Measurements from ENCODE around the gene PTGDR.

PTGDR gene

GRCh38 chr14:52241087-52241793 lies 26.3 kb upstream of the PTGDR start:
- Histone ChIP-seq H3K36me3 (ENCODE audit: control insufficient read depth, insufficient read depth, low read length) (no peaks in the 10 kb centered on the region), H3K4me3 (ENCODE audit: low read depth, low read length) (no peak overlapping the region), H3K9ac (ENCODE audit: low read depth, low read length) (no peak overlapping the region), H3K9me3 (ENCODE audit: control insufficient read depth, insufficient read depth, low read length) (no peaks in the 10 kb centered on the region), H3K4me1 (ENCODE audit: control insufficient read depth, insufficient read depth, low read length) (no peaks in the 10 kb centered on the region), H3K27me3 (ENCODE audit: control insufficient read depth, insufficient read depth, low read length) (no peaks in the 10 kb centered on the region)

- no peak overlapping the region for H3K4me3 ChIP-seq (ENCODE audit: low read depth, low read length)
- no peaks in the 10 kb centered on the region for H3K27me3 ChIP-seq (ENCODE audit: control insufficient read depth, insufficient read depth, low read length)
- H3K4me1 ChIP-seq (ENCODE audit: control insufficient read depth, insufficient read depth, low read length): no peaks in the 10 kb centered on the region
- H3K36me3 ChIP-seq (ENCODE audit: control insufficient read depth, insufficient read depth, low read length): no peaks in the 10 kb centered on the region
- no peak overlapping the region for H3K9ac ChIP-seq (ENCODE audit: low read depth, low read length)
- H3K9me3 ChIP-seq (ENCODE audit: control insufficient read depth, insufficient read depth, low read length): no peaks in the 10 kb centered on the region
Observed at GRCh38 chr14:52244328-52244727, 23.2 kb upstream of the PTGDR start.

- Histone ChIP-seq H3K4me1 (ENCODE audit: control insufficient read depth, insufficient read depth, low read length) (no peaks in the 10 kb centered on the region), H3K36me3 (ENCODE audit: control insufficient read depth, insufficient read depth, low read length) (no peaks in the 10 kb centered on the region), H3K27me3 (ENCODE audit: control insufficient read depth, insufficient read depth, low read length) (no peaks in the 10 kb centered on the region), H3K4me3 (ENCODE audit: low read depth, low read length) (no peak overlapping the region), H3K9me3 (ENCODE audit: control insufficient read depth, insufficient read depth, low read length) (no peaks in the 10 kb centered on the region), H3K9ac (ENCODE audit: low read depth, low read length) (no peak overlapping the region)
Observed at GRCh38 chr14:52244997-52245396, 22.5 kb upstream of the PTGDR start.

- no peaks in the 10 kb centered on the region for H3K36me3 ChIP-seq (ENCODE audit: control insufficient read depth, insufficient read depth, low read length)
- peaks cover 14% of the 10 kb centered on the region for H3K4me1 ChIP-seq (ENCODE audit: control insufficient read depth, insufficient read depth, low read length)
- no peaks in the 10 kb centered on the region for H3K27me3 ChIP-seq (ENCODE audit: control insufficient read depth, insufficient read depth, low read length)
- H3K9ac ChIP-seq (ENCODE audit: low read depth, low read length): no peak overlapping the region
- no peak overlapping the region for H3K4me3 ChIP-seq (ENCODE audit: low read depth, low read length)
- H3K9me3 ChIP-seq (ENCODE audit: control insufficient read depth, insufficient read depth, low read length): no peaks in the 10 kb centered on the region
Observed at GRCh38 chr14:52248057-52248456, 19.4 kb upstream of the PTGDR start.

- H3K27me3 ChIP-seq (ENCODE audit: control insufficient read depth, insufficient read depth, low read length): no peaks in the 10 kb centered on the region
- no peaks in the 10 kb centered on the region for H3K9me3 ChIP-seq (ENCODE audit: control insufficient read depth, insufficient read depth, low read length)
- H3K9ac ChIP-seq (ENCODE audit: low read depth, low read length): no peak overlapping the region
- no peaks in the 10 kb centered on the region for H3K36me3 ChIP-seq (ENCODE audit: control insufficient read depth, insufficient read depth, low read length)
- H3K4me3 ChIP-seq (ENCODE audit: low read depth, low read length): no peak overlapping the region
- peaks cover 24% of the 10 kb centered on the region for H3K4me1 ChIP-seq (ENCODE audit: control insufficient read depth, insufficient read depth, low read length)
Observed at GRCh38 chr14:52251724-52252123, 15.8 kb upstream of the PTGDR start.

GRCh38 chr14:52253503-52253902 lies 14.0 kb upstream of the PTGDR start:
- Histone ChIP-seq H3K9me3 (ENCODE audit: control insufficient read depth, insufficient read depth, low read length) (no peaks in the 10 kb centered on the region), H3K4me3 (ENCODE audit: low read depth, low read length) (no peak overlapping the region), H3K27me3 (ENCODE audit: control insufficient read depth, insufficient read depth, low read length) (no peaks in the 10 kb centered on the region), H3K4me1 (ENCODE audit: control insufficient read depth, insufficient read depth, low read length) (peaks cover 24% of the 10 kb centered on the region), H3K9ac (ENCODE audit: low read depth, low read length) (no peak overlapping the region), H3K36me3 (ENCODE audit: control insufficient read depth, insufficient read depth, low read length) (no peaks in the 10 kb centered on the region)

- no peaks in the 10 kb centered on the region for H3K27me3 ChIP-seq (ENCODE audit: control insufficient read depth, insufficient read depth, low read length)
- no peak overlapping the region for H3K4me3 ChIP-seq (ENCODE audit: low read depth, low read length)
- H3K9me3 ChIP-seq (ENCODE audit: control insufficient read depth, insufficient read depth, low read length): no peaks in the 10 kb centered on the region
- H3K9ac ChIP-seq (ENCODE audit: low read depth, low read length): no peak overlapping the region
- H3K36me3 ChIP-seq (ENCODE audit: control insufficient read depth, insufficient read depth, low read length): no peaks in the 10 kb centered on the region
- H3K4me1 ChIP-seq (ENCODE audit: control insufficient read depth, insufficient read depth, low read length): peaks cover 24% of the 10 kb centered on the region
Observed at GRCh38 chr14:52254086-52254485, 13.4 kb upstream of the PTGDR start.

- H3K4me1 ChIP-seq (ENCODE audit: control insufficient read depth, insufficient read depth, low read length): peaks cover 3% of the 10 kb centered on the region
- H3K9ac ChIP-seq (ENCODE audit: low read depth, low read length): no peak overlapping the region
- H3K9me3 ChIP-seq (ENCODE audit: control insufficient read depth, insufficient read depth, low read length): no peaks in the 10 kb centered on the region
- no peaks in the 10 kb centered on the region for H3K36me3 ChIP-seq (ENCODE audit: control insufficient read depth, insufficient read depth, low read length)
- H3K4me3 ChIP-seq (ENCODE audit: low read depth, low read length): no peak overlapping the region
- H3K27me3 ChIP-seq (ENCODE audit: control insufficient read depth, insufficient read depth, low read length): no peaks in the 10 kb centered on the region
Observed at GRCh38 chr14:52258783-52259182, 8.7 kb upstream of the PTGDR start.

- no peaks in the 10 kb centered on the region for H3K27me3 ChIP-seq (ENCODE audit: control insufficient read depth, insufficient read depth, low read length)
- no peak overlapping the region for H3K4me3 ChIP-seq (ENCODE audit: low read depth, low read length)
- no peaks in the 10 kb centered on the region for H3K9me3 ChIP-seq (ENCODE audit: control insufficient read depth, insufficient read depth, low read length)
- no peaks in the 10 kb centered on the region for H3K4me1 ChIP-seq (ENCODE audit: control insufficient read depth, insufficient read depth, low read length)
- no peaks in the 10 kb centered on the region for H3K36me3 ChIP-seq (ENCODE audit: control insufficient read depth, insufficient read depth, low read length)
- H3K9ac ChIP-seq (ENCODE audit: low read depth, low read length): no peak overlapping the region
Observed at GRCh38 chr14:52259434-52259833, 8.1 kb upstream of the PTGDR start.

GRCh38 chr14:52262600-52262999 lies 4.9 kb upstream of the PTGDR start:
- Histone ChIP-seq H3K4me1 (ENCODE audit: control insufficient read depth, insufficient read depth, low read length) (peaks cover 5% of the 10 kb centered on the region), H3K9ac (ENCODE audit: low read depth, low read length) (no peak overlapping the region), H3K36me3 (ENCODE audit: control insufficient read depth, insufficient read depth, low read length) (no peaks in the 10 kb centered on the region), H3K4me3 (ENCODE audit: low read depth, low read length) (no peak overlapping the region), H3K9me3 (ENCODE audit: control insufficient read depth, insufficient read depth, low read length) (no peaks in the 10 kb centered on the region), H3K27me3 (ENCODE audit: control insufficient read depth, insufficient read depth, low read length) (peaks cover 25% of the 10 kb centered on the region)

GRCh38 chr14:52263190-52263589 lies 4.3 kb upstream of the PTGDR start:
- no peak overlapping the region for H3K9ac ChIP-seq (ENCODE audit: low read depth, low read length)
- H3K4me1 ChIP-seq (ENCODE audit: control insufficient read depth, insufficient read depth, low read length): peaks cover 5% of the 10 kb centered on the region
- no peaks in the 10 kb centered on the region for H3K9me3 ChIP-seq (ENCODE audit: control insufficient read depth, insufficient read depth, low read length)
- no peak overlapping the region for H3K4me3 ChIP-seq (ENCODE audit: low read depth, low read length)
- no peaks in the 10 kb centered on the region for H3K36me3 ChIP-seq (ENCODE audit: control insufficient read depth, insufficient read depth, low read length)
- peaks cover 31% of the 10 kb centered on the region for H3K27me3 ChIP-seq (ENCODE audit: control insufficient read depth, insufficient read depth, low read length)

GRCh38 chr14:52265253-52265652 lies 2.2 kb upstream of the PTGDR start:
- Histone ChIP-seq H3K4me1 (ENCODE audit: control insufficient read depth, insufficient read depth, low read length) (peaks cover 8% of the 10 kb centered on the region), H3K4me3 (ENCODE audit: low read depth, low read length) (no peak overlapping the region)

More at GRCh38 chr14:52265253-52265652, 2.2 kb upstream of the PTGDR start:
- Histone ChIP-seq H3K27me3 (ENCODE audit: control insufficient read depth, insufficient read depth, low read length) (peaks cover 50% of the 10 kb centered on the region), H3K9ac (ENCODE audit: low read depth, low read length) (no peak overlapping the region), H3K36me3 (ENCODE audit: control insufficient read depth, insufficient read depth, low read length) (no peaks in the 10 kb centered on the region), H3K9me3 (ENCODE audit: control insufficient read depth, insufficient read depth, low read length) (no peaks in the 10 kb centered on the region)

Measured in iPS-15b (cell line).